Subcutaneous preadipocyte (primary cell): ENCODE data around the gene PRR20D. TPM values are rescaled to one million over a fixed set of nuclear protein-coding genes. Genes with fewer than 3 reads are reported as not detected.

Experiments
- small RNA-seq: library from RNA; depleted of rRNA; stranded (forward); fragments of <200 nt; gene quantifications from one replicate; pipeline ENCODE3, GENCODE V24; 2012
- total RNA-seq: library from RNA; depleted of rRNA; stranded (reverse); fragments of >200 nt; gene quantifications from 2 replicates; pipeline ENCODE4 v1.2.3, GENCODE V29; 2012

The PRR20D gene
- not detected in 2 replicates for total RNA-seq

GRCh38 chr13:57160332-57160731, at the start of gene PRR20D:
TSS of gene PRR20D (plus strand) at chr13:57160632. CDS start at chr13:57161019, 387 bp downstream.

GRCh38 chr13:57140235-57140968, 20.0 kb upstream of the PRR20D start, which contains the start of gene PRR20A:
TSS of gene PRR20A (plus strand) at chr13:57140918. CDS start at chr13:57141305, 387 bp downstream.

GRCh38 chr13:57147188-57147587, 13.2 kb upstream of the PRR20D start, which contains the start of gene PRR20B:
TSS of gene PRR20B (plus strand) at chr13:57147488. CDS start at chr13:57147875, 387 bp downstream.

GRCh38 chr13:57153761-57154160, 6.7 kb upstream of the PRR20D start, which contains the start of gene PRR20C:
TSS of gene PRR20C (plus strand) at chr13:57154061. CDS start at chr13:57154448, 387 bp downstream.

DNA sequence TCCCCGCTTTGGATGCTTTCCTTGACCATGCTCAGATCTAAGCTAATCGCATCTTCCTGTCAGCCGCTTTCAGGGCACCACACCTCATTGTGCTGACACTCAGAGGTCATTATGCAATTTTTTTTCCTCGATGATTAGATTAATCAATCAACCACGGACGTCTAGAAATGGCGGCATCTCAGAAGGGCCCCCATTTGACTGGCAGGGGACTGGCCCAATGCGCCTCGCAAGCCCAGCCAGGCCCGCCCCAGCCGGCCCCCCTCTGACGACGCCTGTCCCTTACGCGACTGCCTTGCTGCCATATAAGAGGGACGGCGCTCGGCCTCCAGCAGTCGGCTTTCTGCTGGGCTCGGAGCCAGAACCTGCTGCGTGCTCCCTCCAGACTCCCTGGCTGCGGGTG, 6.5 kb downstream of the PRR20D start, which contains the start of gene PRR20E:
Gene PRR20E, plus strand, starts transcription at position 301 of the 400 bp plus-strand sequence. CDS start 387 bp downstream, outside the sequence.

Small RNAs within 50 kb of the gene (small RNA-seq; reads per million reads assigned to genes)
- gene PRR20FP = not detected

Other genes with a start within 250 kb of the PRR20D start
- gene PRR20A, start 19.7 kb upstream of the PRR20D start, total RNA-seq = not detected in 2 replicates
- not detected in 2 replicates for gene PRR20B, start 13.1 kb upstream of the PRR20D start, total RNA-seq
- not detected in 2 replicates for gene PRR20C, start 6.6 kb upstream of the PRR20D start, total RNA-seq
- gene PRR20E, start 6.6 kb downstream of the PRR20D start, total RNA-seq = not detected in 2 replicates